Fibroblast of lung (primary cell): ENCODE measurements around the gene KTN1.

Experiments used
- EZH2 ChIP-seq: IDR thresholded peaks from 2 replicates; pipeline ENCODE4 v1.5.1; 2012; ENCODE audit warnings: low read length, control low read depth, mild to moderate bottlenecking; ENCODE audit errors: missing control alignments
- TF ChIP-seq, protein P1 (sequence below), 2 donors: IDR thresholded peaks in 1 of 2; conservative IDR thresholded peaks in 1 of 2; 1 replicate in 1 of 2; 2 replicates in 1 of 2; pipeline ENCODE4 v1.5.1; 2011 to 2012; ENCODE audit warnings: low read length in 2 of 2, control low read depth in 1 of 2, inconsistent platforms in 1 of 2, low read depth in 1 of 2, mild to moderate bottlenecking in 1 of 2

DNA sequence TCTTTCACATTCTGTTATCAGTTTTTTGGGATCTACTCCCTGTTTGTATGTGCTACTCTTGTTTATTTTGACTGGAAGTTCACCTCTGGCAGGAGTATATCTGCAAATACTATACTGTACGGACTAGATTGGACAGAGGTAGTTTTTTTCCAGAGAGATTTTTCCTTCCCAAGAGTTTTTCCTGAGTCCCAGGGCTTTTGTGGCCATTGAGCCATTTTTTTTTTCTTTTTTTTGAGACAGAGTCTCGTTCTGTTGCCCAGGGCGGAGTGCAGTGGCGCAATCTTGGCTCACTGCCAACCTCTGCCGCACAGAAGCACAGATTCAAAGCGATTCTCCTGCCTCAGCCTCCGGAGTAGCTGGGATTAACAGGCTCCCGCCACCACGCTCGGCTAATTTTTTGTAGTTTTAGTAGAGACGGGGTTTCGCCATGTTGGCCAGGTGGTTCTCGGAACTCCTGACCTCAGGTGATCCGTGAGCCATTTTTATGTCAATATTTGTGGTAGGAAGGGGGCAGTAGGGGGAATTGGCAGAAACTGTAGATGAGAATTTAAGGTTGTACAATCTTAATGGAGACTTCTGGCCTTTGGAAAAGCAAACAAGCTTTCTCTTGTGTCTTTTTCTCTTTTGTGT lies 19.4 kb downstream of the KTN1 start:
- TF ChIP-seq, protein P1, sequence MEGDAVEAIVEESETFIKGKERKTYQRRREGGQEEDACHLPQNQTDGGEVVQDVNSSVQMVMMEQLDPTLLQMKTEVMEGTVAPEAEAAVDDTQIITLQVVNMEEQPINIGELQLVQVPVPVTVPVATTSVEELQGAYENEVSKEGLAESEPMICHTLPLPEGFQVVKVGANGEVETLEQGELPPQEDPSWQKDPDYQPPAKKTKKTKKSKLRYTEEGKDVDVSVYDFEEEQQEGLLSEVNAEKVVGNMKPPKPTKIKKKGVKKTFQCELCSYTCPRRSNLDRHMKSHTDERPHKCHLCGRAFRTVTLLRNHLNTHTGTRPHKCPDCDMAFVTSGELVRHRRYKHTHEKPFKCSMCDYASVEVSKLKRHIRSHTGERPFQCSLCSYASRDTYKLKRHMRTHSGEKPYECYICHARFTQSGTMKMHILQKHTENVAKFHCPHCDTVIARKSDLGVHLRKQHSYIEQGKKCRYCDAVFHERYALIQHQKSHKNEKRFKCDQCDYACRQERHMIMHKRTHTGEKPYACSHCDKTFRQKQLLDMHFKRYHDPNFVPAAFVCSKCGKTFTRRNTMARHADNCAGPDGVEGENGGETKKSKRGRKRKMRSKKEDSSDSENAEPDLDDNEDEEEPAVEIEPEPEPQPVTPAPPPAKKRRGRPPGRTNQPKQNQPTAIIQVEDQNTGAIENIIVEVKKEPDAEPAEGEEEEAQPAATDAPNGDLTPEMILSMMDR (conservative IDR thresholded peaks at IDR 0.05 in 1 of 2, IDR thresholded peaks at IDR 0.05 in 1 of 2; ENCODE audit: low read depth in 1 of 2, low read length in 2 of 2): no peak
- no peak for TF ChIP-seq EZH2
